DMS53 treated with DMSO at 0.1 percent for 48 hours (cell line): ENCODE measurements around the gene ANAPC4.
A peak's percentile ranks its signal among the peaks of the same experiment; 100 is the strongest.
"Not testable (repeated sequence)": the region's sequence is repeated elsewhere in the genome, so short reads cannot be mapped to it uniquely, and the experiment has no call there.

Source experiments
- DNase-seq: peaks from one replicate; lab custom pipeline; 2025; ENCODE audit not compliant: unreplicated experiment; lab: John Stamatoyannopoulos, UW

ANAPC4 gene

GRCh38 chr4:25376754-25377571 lies at the start of gene ANAPC4:
TSS of gene ANAPC4 (plus strand) at chr4:25377263. CDS start at chr4:25377428, 165 bp downstream.
- peak; percentile 86 for DNase-seq

DNA sequence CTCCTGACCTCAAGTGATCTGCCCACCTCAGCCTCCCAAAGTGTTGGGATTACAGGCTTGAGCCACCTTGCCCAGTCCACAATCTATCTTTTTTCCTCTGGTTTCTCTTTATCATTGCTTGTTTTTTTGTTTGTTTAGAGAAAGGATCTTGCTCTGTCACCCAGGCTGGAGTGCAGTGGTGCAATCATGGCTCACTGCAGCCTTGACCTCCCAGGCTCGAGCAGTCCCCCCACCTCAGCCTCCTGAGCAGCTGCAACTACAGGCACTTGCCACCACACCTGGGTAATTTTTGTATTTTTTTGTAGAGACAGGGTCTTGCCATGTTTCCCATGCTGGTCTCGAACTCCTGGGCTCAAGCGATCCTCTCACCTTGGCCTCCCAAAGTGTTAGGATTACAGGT lies 48.6 kb upstream of the ANAPC4 start:
- not testable (repeated sequence) for DNase-seq

DNA sequence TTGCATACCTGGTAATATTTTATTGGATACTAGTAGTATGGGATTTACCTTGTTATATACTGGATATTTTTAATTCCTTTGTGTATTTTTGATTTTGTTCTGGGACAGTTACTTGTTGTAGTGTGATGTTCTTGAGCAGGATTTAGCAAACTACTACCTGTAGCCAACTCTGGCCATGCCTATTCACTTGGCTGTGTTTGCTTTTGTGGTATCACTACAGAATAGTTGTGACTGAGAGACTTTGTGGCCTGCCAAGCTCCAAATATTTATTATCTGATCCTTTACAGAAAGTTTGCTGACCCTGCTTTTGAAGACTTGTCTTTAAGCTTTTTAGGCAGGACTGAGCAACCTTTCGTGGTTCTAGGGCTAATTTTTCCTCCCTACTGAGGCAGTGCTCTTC lies 46.7 kb upstream of the ANAPC4 start:
- no peak for DNase-seq

DNA sequence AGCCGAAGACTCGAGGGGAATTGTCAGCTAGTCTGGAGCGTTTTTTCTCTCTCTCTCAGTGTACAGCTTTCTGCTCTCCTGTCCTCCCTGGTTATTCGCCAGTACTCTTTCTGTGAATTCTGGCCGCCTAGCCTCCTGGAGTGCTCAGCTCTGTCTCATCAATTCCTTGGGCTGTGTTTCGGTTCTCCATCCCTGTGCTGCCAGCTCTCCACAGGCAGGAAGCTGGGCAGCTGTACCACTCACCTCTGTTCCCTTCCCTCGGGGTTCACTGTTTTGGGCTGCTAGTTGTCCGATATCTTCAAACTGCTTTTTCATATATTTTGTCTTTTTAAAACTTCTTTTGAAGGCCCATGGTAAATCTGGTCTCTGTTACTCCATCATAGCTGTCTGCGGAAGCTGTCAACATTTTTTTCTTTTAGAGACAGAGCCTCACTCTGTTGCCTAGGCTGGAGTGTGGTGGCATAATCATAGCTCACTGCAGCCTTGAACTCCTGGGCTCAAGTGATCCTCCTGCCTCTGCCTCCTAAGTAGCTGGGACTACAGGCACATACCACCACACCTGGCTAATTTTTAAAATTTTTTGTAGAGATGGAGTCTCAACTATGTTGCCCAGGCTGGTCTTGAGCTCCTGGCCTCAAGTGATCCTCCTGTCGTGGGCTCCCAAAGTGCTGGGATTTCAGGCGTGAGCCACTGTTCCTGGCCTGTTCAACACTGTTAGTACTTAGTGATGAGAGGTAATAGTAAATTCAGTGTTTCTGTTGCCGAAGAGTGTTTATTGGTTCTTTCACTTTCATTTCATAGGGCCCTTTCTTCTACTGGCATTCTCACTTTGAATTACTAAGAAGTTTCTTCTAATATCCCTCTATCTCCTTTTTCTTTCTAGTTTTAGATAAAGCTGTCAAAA lies 45.9 kb upstream of the ANAPC4 start:
- DNase-seq = no peak

DNA sequence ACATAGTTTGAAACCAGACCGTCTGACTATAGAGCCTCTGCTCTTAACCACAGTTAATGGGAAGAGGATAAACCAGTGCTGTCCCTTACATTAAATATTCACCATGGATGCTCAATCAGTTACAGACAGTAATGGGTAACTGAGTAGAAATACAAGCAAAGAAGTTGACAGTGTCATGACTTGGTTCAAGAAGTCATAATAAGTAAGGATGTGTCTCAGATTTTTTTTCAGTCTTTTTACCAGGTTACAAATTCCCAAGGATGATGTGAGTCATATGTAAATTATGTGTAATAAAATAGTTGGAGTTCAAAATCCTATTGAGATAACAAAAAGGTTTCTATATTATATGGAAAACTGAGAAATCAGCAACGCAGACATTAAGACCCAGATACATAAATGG lies 33.4 kb upstream of the ANAPC4 start:
- no peak for DNase-seq

GRCh38 chr4:25345744-25346143 lies 31.3 kb upstream of the ANAPC4 start:
- no peak for DNase-seq

GRCh38 chr4:25346913-25347312 lies 30.1 kb upstream of the ANAPC4 start:
- DNase-seq = no peak

- no peak for DNase-seq
These were observed 29.6 kb upstream of the ANAPC4 start for GRCh38 chr4:25347473-25347872.

DNA sequence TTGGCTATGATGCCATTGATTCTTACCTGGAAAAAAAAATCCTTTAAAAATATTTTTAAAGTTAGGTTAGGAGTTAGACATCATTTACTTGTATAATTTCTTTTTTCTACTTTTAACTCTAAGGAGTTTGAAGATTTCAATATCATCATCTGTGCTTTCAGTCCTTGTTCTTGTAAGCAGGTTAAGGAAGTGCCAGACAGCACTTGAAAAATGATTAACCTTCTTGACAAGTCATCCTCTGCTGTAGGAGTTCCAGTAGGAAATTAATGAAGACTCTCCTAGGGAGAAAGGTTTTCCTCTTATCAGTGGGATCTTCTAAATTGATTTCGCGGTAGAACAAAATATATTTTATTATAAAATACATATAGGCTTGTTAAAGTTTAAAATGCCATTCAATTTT lies 29.1 kb upstream of the ANAPC4 start:
- no peak for DNase-seq

GRCh38 chr4:25350561-25350960 lies 26.5 kb upstream of the ANAPC4 start:
- no peak for DNase-seq

- DNase-seq = no peak
These were observed 25.2 kb upstream of the ANAPC4 start for GRCh38 chr4:25351777-25352416.

DNA sequence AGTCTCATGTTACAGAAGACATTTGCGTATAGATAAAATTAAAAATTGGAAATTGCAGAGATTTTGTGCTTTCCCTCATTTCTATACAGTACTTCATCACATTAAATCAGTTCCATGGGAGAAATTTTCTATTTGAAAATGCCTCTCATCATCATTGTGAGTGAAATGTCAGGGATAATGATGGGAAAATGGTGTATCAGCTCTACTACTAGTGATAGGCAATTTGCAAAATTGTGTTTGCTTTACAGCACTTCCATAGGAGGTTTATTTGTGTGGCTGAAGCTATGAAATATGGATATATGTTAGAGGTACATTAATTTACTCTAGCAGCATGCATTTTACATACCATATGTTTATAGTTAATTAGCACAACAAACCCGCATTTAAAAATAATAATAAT lies 21.0 kb upstream of the ANAPC4 start:
- DNase-seq = no peak

GRCh38 chr4:25358515-25359275 lies 18.4 kb upstream of the ANAPC4 start:
- peak; percentile 99 for DNase-seq

- DNase-seq = no peak
These were observed 15.8 kb upstream of the ANAPC4 start for GRCh38 chr4:25361253-25361652.

GRCh38 chr4:25367004-25367621 lies 9.9 kb upstream of the ANAPC4 start:
- DNase-seq = peak; percentile 59

DNA sequence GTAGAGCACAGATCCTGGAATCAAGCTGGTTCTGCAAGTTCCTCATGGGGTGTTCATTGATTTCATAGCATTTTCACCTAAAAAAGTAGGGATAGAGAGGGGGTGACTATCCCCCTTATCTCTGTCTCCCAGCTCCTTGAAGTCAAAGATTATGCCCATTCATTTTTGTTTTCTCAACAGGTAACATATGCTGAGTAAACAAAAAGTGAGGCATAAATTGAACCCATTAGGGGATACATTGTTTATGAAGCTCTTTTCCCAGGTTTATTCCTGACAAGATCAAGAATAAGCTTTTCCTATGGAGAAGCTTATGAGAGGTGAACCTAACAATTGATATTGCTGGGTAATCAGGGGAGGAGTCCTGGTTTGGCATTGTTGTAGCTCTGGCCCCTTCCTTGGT lies 9.2 kb upstream of the ANAPC4 start:
- no peak for DNase-seq

DNA sequence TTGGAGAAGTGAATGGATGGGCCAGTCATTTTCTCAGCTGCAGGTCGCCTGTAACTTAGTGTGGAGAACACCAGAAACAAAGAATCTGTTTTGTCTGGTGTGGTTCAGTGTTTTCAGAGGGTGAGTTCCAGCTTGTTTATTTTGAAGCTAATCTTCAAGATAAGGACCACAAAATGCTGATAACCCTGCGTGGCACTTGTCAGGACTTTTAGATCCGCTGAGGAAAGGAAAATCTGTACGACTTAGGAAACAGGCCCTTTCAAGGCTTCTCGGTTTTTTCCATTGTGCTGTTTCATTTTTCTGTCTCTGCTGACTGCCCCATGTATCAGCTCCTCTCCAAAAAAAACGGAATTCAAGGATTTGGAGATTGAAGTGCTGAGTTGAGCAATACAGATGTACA lies 8.7 kb upstream of the ANAPC4 start:
- no peak for DNase-seq

DNA sequence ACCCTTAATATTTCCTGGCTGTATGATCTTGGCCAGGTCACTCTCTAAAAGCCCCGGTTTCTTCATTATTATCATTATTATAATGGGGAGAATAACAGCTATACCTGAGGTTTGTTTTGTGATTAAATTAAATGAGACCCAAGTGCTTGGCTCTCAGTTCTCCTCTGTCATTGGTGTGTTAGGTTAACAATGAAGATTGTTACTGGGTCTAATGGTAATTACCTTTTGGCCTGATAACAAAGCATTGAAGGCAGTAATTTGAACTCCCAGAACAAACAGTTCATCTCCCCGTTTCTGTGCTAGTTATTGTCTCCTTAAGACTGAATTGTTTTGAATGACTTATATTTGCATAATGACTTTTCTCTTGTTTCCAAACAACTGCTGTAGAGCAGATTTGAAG lies 6.8 kb upstream of the ANAPC4 start:
- DNase-seq = no peak

DNA sequence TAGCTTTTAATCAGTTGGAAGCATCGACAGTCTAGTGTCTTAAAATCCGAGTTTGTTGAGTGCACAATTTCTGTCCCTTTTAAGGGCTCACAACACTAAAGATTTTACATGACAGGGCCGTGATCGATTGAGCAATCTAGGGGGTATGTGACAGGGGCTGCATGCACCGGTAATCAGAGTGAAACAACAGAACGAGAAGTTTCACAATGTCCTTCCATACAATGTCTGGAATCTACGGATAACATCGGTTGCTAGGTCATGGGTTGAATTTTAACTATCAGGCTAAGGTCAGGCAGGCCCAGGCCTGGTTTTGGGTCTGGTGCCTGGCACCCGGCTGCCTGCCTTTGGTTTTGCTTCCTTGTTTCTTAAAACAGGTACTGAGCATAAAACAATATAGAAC lies 4.5 kb upstream of the ANAPC4 start:
- DNase-seq = not testable (repeated sequence)
